IMR-90 (cell line): Measurements from ENCODE around the gene DPEP2NB. TPM values are rescaled to one million over a fixed set of nuclear protein-coding genes. Genes with fewer than 3 reads are reported as not detected.

Experiments
- ATAC-seq: fragments of 200-7000 bp; cut with Tn5 transposase; 2 replicates; pipeline ENCODE4 v1.9.1; 2020; ENCODE audit warnings: low read depth, mild to moderate bottlenecking, moderate library complexity
- BruUV-seq: library from RNA; stranded (reverse); fragments of 400-500 nt; replicated peaks from 2 replicates; lab custom pipeline; 2021; lab: Mats Ljungman, UMichigan
- CTCF ChIA-PET: fragments of 300-600 bp; formaldehyde crosslinking; extraction: SDS; loops from one replicate; lab custom pipeline; 2021; ENCODE audit warnings: antibody characterized with exemption; lab: Yijun Ruan, JAX
- POLR2A ChIA-PET: fragments of 300-600 bp; sonication (Branson Sonifier 250); formaldehyde crosslinking; loops from one replicate; lab custom pipeline; 2022; ENCODE audit warnings: antibody characterized with exemption; ENCODE audit not compliant: unreplicated experiment; lab: Charles Lee
- DNase-seq: peaks from one replicate; pipeline ENCODE4 v3.0.0; 2013
- H2AFZ ChIP-seq: replicated peaks from 2 replicates; pipeline ENCODE3; 2013; ENCODE audit warnings: low read length, mild to moderate bottlenecking; ENCODE audit not compliant: poor library complexity
- H2AK5ac ChIP-seq: 2 replicates; pipeline ENCODE4 v1.6.1; 2013; ENCODE audit warnings: low read depth, low read length, inconsistent platforms
- H2AK9ac ChIP-seq: replicated peaks from 2 replicates; pipeline ENCODE3; 2013; ENCODE audit warnings: mild to moderate bottlenecking, low read depth, low read length, moderate library complexity; ENCODE audit not compliant: poor library complexity
- H2BK120ac ChIP-seq: 2 replicates; pipeline ENCODE4 v1.6.1; 2013; ENCODE audit warnings: low read depth, low read length, inconsistent platforms
- H2BK15ac ChIP-seq: 3 replicates; pipeline ENCODE4 v1.6.1; 2013; ENCODE audit warnings: low read depth, low read length, inconsistent platforms
- H2BK20ac ChIP-seq: 2 replicates; pipeline ENCODE4 v1.6.1; 2013; ENCODE audit warnings: low read depth, mild to moderate bottlenecking, inconsistent platforms, low read length, moderate library complexity
- H2BK5ac ChIP-seq: 2 replicates; pipeline ENCODE4 v1.6.1; 2013; ENCODE audit warnings: mild to moderate bottlenecking, low read depth, low read length, inconsistent platforms; ENCODE audit not compliant: poor library complexity, severe bottlenecking
- H3K14ac ChIP-seq: replicated peaks from 2 replicates; pipeline ENCODE4 v1.6.1; 2013; ENCODE audit warnings: low read depth, low read length, inconsistent platforms
- H3K18ac ChIP-seq: 2 replicates; pipeline ENCODE4 v1.6.1; 2013; ENCODE audit warnings: low read depth, low read length, control low read depth
- H3K23ac ChIP-seq: 2 replicates; pipeline ENCODE4 v1.6.1; 2013; ENCODE audit warnings: low read depth, low read length, inconsistent platforms
- H3K27ac ChIP-seq: 2 replicates; pipeline ENCODE4 v1.5.1; 2013; ENCODE audit warnings: mild to moderate bottlenecking, control low read depth, low read length; ENCODE audit not compliant: insufficient read depth
- H3K27me3 ChIP-seq: 2 replicates; pipeline ENCODE4 v1.6.1; 2013; ENCODE audit warnings: low read length; ENCODE audit not compliant: control insufficient read depth, insufficient read depth
- H3K36me3 ChIP-seq: 2 replicates; pipeline ENCODE4 v1.6.1; 2013; ENCODE audit warnings: low read length, mixed read lengths; ENCODE audit not compliant: control insufficient read depth, insufficient read depth
- H3K4ac ChIP-seq: 2 replicates; pipeline ENCODE4 v1.6.1; 2013; ENCODE audit warnings: low read depth, low read length, inconsistent platforms
- H3K4me1 ChIP-seq: 2 replicates; pipeline ENCODE4 v1.6.1; 2013; ENCODE audit warnings: low read length, mixed read lengths; ENCODE audit not compliant: control insufficient read depth, insufficient read depth
- H3K4me2 ChIP-seq: 2 replicates; pipeline ENCODE4 v1.6.1; 2013; ENCODE audit warnings: low read depth, mild to moderate bottlenecking, control low read depth, low read length, moderate library complexity
- H3K4me3 ChIP-seq: 2 replicates; pipeline ENCODE4 v1.5.1; 2013; ENCODE audit warnings: low read depth, mild to moderate bottlenecking, control low read depth, low read length, moderate library complexity; ENCODE audit not compliant: insufficient read depth
- H3K56ac ChIP-seq: 2 replicates; pipeline ENCODE4 v1.6.1; 2013; ENCODE audit warnings: low read length, inconsistent platforms; ENCODE audit not compliant: insufficient read depth; ENCODE audit errors: extremely low read depth
- H3K79me1 ChIP-seq, 2 experiments: 2 replicates each; pipeline ENCODE4 v1.6.1; 2013; ENCODE audit warnings: low read length in 2 of 2, inconsistent platforms in 1 of 2, low read depth in 1 of 2
- H3K9ac ChIP-seq: 2 replicates; pipeline ENCODE4 v1.6.1; 2013; ENCODE audit warnings: low read depth, low read length, control low read depth
- H3K9me1 ChIP-seq: 2 replicates; pipeline ENCODE4 v1.6.1; 2013; ENCODE audit warnings: low read length, inconsistent platforms; ENCODE audit not compliant: insufficient read depth
- H3K9me3 ChIP-seq: 2 replicates; pipeline ENCODE4 v1.6.1; 2013; ENCODE audit warnings: low read length; ENCODE audit not compliant: control insufficient read depth, insufficient read depth
- H4K20me1 ChIP-seq: 2 replicates; pipeline ENCODE4 v1.6.1; 2013; ENCODE audit warnings: low read length, inconsistent platforms; ENCODE audit not compliant: insufficient read depth
- H4K5ac ChIP-seq: 2 replicates; pipeline ENCODE4 v1.6.1; 2013; ENCODE audit warnings: mild to moderate bottlenecking, low read depth, low read length, control low read depth
- H4K8ac ChIP-seq, 2 experiments: 2 replicates each; pipeline ENCODE4 v1.6.1; 2013; ENCODE audit warnings: low read depth in 2 of 2, low read length in 2 of 2, control low read depth in 1 of 2, inconsistent platforms in 1 of 2
- H4K91ac ChIP-seq: 2 replicates; pipeline ENCODE4 v1.6.1; 2013; ENCODE audit warnings: low read depth, low read length, inconsistent platforms; ENCODE audit not compliant: insufficient read depth
- CEBPB ChIP-seq: IDR thresholded peaks from 2 replicates; pipeline ENCODE4 v1.6.1; 2012; ENCODE audit warnings: low read depth, low read length, improper control_type of control experiment
- CHD1 ChIP-seq: IDR thresholded peaks from 2 replicates; pipeline ENCODE4 v1.6.1; 2012; ENCODE audit warnings: low read depth, low read length, improper control_type of control experiment
- FOS ChIP-seq: fragments of 150-350 bp; IDR thresholded peaks from 2 replicates; pipeline ENCODE4 v1.6.1; 2016; ENCODE audit warnings: low read depth, low read length
- MAFK ChIP-seq: IDR thresholded peaks from 2 replicates; pipeline ENCODE4 v1.6.1; 2012; ENCODE audit warnings: low read depth, low read length, improper control_type of control experiment
- MXI1 ChIP-seq: IDR thresholded peaks from 2 replicates; pipeline ENCODE4 v1.6.1; 2012; ENCODE audit warnings: low read depth, mild to moderate bottlenecking, low read length, moderate library complexity, borderline replicate concordance
- NFE2L2 ChIP-seq: fragments of 150-350 bp; IDR thresholded peaks from 2 replicates; pipeline ENCODE4 v1.6.1; 2016; ENCODE audit warnings: low read depth, mild to moderate bottlenecking, low read length
- POLR2A ChIP-seq: IDR thresholded peaks from 2 replicates; pipeline ENCODE4 v1.6.1; 2012; ENCODE audit warnings: mild to moderate bottlenecking, low read depth, low read length
- RAD21 ChIP-seq: IDR thresholded peaks from 2 replicates; pipeline ENCODE4 v1.6.1; 2012; ENCODE audit warnings: low read length, improper control_type of control experiment
- RCOR1 ChIP-seq: IDR thresholded peaks from 2 replicates; pipeline ENCODE4 v1.6.1; 2012; ENCODE audit warnings: mild to moderate bottlenecking, low read length, improper control_type of control experiment; ENCODE audit not compliant: insufficient replicate concordance
- RFX5 ChIP-seq: IDR thresholded peaks from 2 replicates; pipeline ENCODE4 v1.8.0; 2012; ENCODE audit warnings: low read depth, mild to moderate bottlenecking, low read length, moderate library complexity
- SMC3 ChIP-seq: fragments of 150-350 bp; IDR thresholded peaks from 2 replicates; pipeline ENCODE4 v1.6.1; 2016; ENCODE audit warnings: low read depth, mild to moderate bottlenecking, antibody characterized with exemption, low read length, moderate library complexity
- WGBS, 2 experiments: methylation state at CpG; one replicate each; pipeline versions ENCODE4 v1.1.5 to v1.1.7; 2013; ENCODE audit warnings: missing lambda C conversion rate in 2 of 2; ENCODE audit not compliant: insufficient read length in 1 of 2; ENCODE audit errors: extremely low coverage in 2 of 2; 5-methylcytosine and 5-hydroxymethylcytosine counted together
- dilution Hi-C: fragments of 300-500 bp; cut with HindIII; formaldehyde crosslinking; loops from one replicate; pipeline ENCODE4 v1.14.3; 2018; ENCODE audit warnings: low sequenced_read_pairs; ENCODE audit not compliant: unreplicated experiment
- in situ Hi-C: fragments of 300-500 bp; cut with MboI; formaldehyde crosslinking; loops from 3 replicates; pipeline ENCODE4 v1.14.3; 2019; ENCODE audit warnings: low sequenced_read_pairs, inconsistent platforms, mixed read lengths
- intact Hi-C: fragments of 100-400 bp; cut with micrococcal nuclease; formaldehyde crosslinking; loops from 2 replicates; pipeline ENCODE4 v1.10.0; 2022
- polyA plus RNA-seq, 3 experiments: library from polyadenylated mRNA; depleted of rRNA; stranded (reverse); fragments of >200 nt; gene quantifications; 2 replicates each; pipeline ENCODE4 v1.2.3, GENCODE V29; 2012; ENCODE audit warnings: low replicate concordance in 1 of 3
- total RNA-seq: library from RNA; depleted of rRNA; stranded (reverse); fragments of >200 nt; gene quantifications from 2 replicates; pipeline ENCODE4 v1.2.3, GENCODE V29; 2012
- TF ChIP-seq, protein P1 (sequence below): conservative IDR thresholded peaks from 2 replicates; pipeline ENCODE4 v1.5.1; 2012; ENCODE audit warnings: mild to moderate bottlenecking, low read depth, low read length, improper control_type of control experiment
- TF ChIP-seq, protein P2 (sequence below): fragments of 150-350 bp; IDR thresholded peaks from 2 replicates; pipeline ENCODE4 v1.6.1; 2017; ENCODE audit warnings: mild to moderate bottlenecking, antibody characterized with exemption, low read length, low read depth
- TF ChIP-seq, protein P3 (sequence below): fragments of 150-350 bp; IDR thresholded peaks from 2 replicates; pipeline ENCODE4 v1.6.1; 2016; ENCODE audit warnings: low read depth, mild to moderate bottlenecking, low read length, moderate library complexity, borderline replicate concordance

Gene DPEP2NB
- total and polyA plus RNA-seq, 2 of the 4 experiments (the other 2 are of a cell fraction), result not detected

DNA sequence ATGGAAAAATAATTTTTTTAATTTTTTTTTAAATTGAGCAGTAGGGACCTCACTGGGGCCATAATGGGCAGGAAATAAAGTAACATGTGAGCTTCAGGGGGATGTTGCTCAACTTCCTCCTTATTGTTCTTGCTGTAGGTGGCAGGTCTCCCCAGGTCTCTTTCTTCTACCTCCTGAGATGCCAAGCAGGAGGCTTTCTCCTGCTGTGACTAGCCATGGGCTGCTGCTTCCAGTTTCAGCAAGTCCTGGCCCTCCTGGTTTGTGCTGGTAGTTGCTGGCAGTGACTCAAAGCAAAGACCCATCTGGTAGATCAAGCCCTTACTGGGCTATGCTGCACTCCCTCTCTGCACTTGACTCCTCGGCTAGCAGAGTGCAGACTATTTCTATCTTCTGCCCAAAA, 2.3 kb downstream of the DPEP2NB start:
- Histone ChIP-seq H3K4me1 (no peaks in the 10 kb centered on the region), H3K36me3 (no peaks in the 10 kb centered on the region), H2BK5ac (no peak overlapping the region), H2AK5ac (no peak overlapping the region), H4K91ac (no peak overlapping the region), H3K4me2 (no peak overlapping the region), H3K4me3 (no peak overlapping the region), H3K27ac (no peak overlapping the region), H4K8ac (no peak overlapping the region), H3K4ac (no peak overlapping the region), H3K79me1 (no peaks in the 10 kb centered on the region), H4K5ac (no peak overlapping the region), H3K18ac (no peak overlapping the region), H2BK15ac (no peak overlapping the region), H2BK20ac (no peak overlapping the region), H3K9me1 (peaks cover 2% of the 10 kb centered on the region; the same call in 1 of the 2 replicates), H3K27me3 (peaks cover 16% of the 10 kb centered on the region), H2AFZ (no peak overlapping the region), H4K20me1 (no peaks in the 10 kb centered on the region), H2AK9ac (no peak overlapping the region), H3K9ac (no peak overlapping the region), H3K9me3 (no peaks in the 10 kb centered on the region), H3K23ac (no peak overlapping the region), H2BK120ac (no peak overlapping the region), H3K14ac (no peak overlapping the region), H3K56ac (no peak overlapping the region)
- intact Hi-C loops, result no loop called here
- CTCF ChIA-PET, result interaction anchor here (0.6 kb wide), 1 partner anchor 79 kb away, joined by 4 read pairs; no protein-coding TSS in a partner anchor
- TF ChIP-seq, protein P1, sequence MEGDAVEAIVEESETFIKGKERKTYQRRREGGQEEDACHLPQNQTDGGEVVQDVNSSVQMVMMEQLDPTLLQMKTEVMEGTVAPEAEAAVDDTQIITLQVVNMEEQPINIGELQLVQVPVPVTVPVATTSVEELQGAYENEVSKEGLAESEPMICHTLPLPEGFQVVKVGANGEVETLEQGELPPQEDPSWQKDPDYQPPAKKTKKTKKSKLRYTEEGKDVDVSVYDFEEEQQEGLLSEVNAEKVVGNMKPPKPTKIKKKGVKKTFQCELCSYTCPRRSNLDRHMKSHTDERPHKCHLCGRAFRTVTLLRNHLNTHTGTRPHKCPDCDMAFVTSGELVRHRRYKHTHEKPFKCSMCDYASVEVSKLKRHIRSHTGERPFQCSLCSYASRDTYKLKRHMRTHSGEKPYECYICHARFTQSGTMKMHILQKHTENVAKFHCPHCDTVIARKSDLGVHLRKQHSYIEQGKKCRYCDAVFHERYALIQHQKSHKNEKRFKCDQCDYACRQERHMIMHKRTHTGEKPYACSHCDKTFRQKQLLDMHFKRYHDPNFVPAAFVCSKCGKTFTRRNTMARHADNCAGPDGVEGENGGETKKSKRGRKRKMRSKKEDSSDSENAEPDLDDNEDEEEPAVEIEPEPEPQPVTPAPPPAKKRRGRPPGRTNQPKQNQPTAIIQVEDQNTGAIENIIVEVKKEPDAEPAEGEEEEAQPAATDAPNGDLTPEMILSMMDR, result no peak
- TF ChIP-seq CEBPB, result no peak
- TF ChIP-seq, protein P2, sequence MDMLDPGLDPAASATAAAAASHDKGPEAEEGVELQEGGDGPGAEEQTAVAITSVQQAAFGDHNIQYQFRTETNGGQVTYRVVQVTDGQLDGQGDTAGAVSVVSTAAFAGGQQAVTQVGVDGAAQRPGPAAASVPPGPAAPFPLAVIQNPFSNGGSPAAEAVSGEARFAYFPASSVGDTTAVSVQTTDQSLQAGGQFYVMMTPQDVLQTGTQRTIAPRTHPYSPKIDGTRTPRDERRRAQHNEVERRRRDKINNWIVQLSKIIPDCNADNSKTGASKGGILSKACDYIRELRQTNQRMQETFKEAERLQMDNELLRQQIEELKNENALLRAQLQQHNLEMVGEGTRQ, result no peak
- no peak for TF ChIP-seq POLR2A
- no peak for TF ChIP-seq RFX5
- TF ChIP-seq MXI1, result no peak
- no peak for TF ChIP-seq MAFK
- TF ChIP-seq FOS, result no peak
- no peak for TF ChIP-seq SMC3
- no peak for TF ChIP-seq CHD1
- TF ChIP-seq, protein P3, sequence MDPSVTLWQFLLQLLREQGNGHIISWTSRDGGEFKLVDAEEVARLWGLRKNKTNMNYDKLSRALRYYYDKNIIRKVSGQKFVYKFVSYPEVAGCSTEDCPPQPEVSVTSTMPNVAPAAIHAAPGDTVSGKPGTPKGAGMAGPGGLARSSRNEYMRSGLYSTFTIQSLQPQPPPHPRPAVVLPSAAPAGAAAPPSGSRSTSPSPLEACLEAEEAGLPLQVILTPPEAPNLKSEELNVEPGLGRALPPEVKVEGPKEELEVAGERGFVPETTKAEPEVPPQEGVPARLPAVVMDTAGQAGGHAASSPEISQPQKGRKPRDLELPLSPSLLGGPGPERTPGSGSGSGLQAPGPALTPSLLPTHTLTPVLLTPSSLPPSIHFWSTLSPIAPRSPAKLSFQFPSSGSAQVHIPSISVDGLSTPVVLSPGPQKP, result no peak
- no peak for TF ChIP-seq RCOR1
- no peak for TF ChIP-seq NFE2L2
- TF ChIP-seq RAD21, result no peak
- WGBS, 2 experiments, result no CpG with 5 or more reads among the region's 1 CpG
- ATAC-seq (no peak), DNase-seq (no peak)
- POLR2A ChIA-PET, result no interaction called here
- no TSS peak for BruUV-seq
- dilution Hi-C loops, result no loop called here
- in situ Hi-C loops, result no loop called here
